GM13976 (cell line): ENCODE measurements around the gene DPYSL4.

Source experiments
- DNase-seq: peaks from one replicate; pipeline ENCODE4 v3.0.0; 2012; ENCODE audit warnings: low spot score
- in situ Hi-C: fragments of 300-500 bp; cut with MboI; formaldehyde crosslinking; loops from one replicate; pipeline ENCODE4 v1.12.0; 2022; ENCODE audit warnings: low sequenced_read_pairs, mixed read lengths, inconsistent platforms; ENCODE audit not compliant: unreplicated experiment
- TF ChIP-seq, protein P1 (sequence below): IDR thresholded peaks from 2 replicates; pipeline ENCODE4 v1.5.1; 2012; ENCODE audit warnings: borderline replicate concordance, mild to moderate bottlenecking; ENCODE audit not compliant: insufficient read depth; ENCODE audit errors: extremely low read depth, missing control alignments, control extremely low read depth

Gene DPYSL4

DNA sequence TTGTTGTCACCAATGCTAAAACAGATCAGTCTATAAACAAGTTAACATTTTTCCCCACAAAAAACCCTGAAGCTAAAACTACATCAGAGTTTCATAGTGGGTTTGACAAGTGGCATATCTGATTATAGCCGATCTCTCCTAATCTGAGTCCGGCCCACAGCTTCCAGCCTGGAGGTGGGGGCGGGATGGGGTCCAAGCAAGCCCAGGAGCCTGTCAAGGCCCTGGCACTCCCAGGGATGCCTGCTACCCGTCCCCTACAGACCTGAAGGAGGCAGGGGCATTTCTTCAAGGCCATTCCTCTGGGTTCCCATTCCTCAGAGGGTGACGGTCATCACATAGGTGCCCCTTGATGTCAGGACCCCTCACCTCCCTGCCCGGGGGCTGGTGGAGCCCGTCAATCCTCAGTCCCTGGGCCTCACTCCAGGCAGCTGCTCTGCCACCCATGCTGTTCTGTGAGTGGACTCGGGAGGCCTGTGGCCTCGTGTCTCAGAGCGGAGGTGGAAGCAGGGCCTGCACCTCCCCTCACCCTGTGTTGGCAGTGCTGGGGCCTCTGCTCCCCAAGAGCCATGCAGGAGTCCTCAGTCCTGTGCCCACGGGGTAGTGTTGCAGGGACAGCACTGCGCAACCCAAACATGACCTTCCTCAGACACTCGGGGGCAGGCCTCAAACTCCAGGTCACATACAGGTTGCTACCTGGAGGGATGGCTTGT is 8.8 kb downstream of the DPYSL4 start:
- TF ChIP-seq, protein P1, sequence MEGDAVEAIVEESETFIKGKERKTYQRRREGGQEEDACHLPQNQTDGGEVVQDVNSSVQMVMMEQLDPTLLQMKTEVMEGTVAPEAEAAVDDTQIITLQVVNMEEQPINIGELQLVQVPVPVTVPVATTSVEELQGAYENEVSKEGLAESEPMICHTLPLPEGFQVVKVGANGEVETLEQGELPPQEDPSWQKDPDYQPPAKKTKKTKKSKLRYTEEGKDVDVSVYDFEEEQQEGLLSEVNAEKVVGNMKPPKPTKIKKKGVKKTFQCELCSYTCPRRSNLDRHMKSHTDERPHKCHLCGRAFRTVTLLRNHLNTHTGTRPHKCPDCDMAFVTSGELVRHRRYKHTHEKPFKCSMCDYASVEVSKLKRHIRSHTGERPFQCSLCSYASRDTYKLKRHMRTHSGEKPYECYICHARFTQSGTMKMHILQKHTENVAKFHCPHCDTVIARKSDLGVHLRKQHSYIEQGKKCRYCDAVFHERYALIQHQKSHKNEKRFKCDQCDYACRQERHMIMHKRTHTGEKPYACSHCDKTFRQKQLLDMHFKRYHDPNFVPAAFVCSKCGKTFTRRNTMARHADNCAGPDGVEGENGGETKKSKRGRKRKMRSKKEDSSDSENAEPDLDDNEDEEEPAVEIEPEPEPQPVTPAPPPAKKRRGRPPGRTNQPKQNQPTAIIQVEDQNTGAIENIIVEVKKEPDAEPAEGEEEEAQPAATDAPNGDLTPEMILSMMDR, result no peak
- in situ Hi-C loops, result no loop called here
- DNase-seq, result no peak

DNA sequence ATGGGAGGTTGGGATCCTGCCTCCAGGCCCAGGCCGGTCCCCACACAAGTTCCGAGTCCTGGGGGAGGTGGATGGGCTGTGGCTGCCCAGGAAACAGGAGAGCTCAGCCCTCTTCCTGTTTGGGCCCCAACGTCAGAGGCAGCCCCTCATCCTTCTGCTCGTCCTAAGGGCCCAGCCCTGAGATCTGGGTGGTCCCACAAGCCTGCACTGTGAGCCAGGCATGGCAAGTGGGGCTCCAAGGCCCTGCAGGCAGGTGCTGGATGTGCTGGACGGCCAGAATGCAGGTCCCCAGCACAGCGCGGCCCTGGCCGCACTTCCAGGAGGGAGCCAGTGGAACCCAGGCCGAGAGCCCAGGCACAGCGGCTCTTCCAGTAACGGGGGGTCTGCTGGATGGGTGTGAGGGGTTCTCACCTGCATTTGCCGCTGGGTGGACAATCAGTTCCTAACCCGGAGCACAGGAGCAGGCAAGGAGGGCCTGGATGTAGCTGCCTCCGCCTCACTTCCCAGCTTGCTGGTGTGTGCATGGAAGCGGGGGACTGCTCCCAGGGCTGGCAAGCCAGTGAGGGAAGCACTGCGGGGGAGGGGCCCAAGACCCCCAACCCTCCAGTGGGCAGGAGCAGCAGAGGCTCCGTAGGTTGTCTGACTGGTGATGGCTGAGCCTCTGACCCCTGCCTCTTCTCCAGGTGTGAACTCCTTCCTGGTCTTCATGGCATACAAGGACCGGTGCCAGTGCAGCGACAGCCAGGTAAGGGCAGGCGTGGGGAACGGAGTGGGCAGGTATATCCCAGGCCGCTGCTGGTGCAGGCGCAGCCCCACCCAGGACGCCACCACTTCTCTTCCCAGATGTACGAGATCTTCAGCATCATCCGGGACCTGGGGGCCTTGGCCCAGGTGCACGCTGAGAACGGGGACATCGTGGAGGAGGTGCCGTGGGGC is 9.7 kb downstream of the DPYSL4 start:
- no peak for DNase-seq
- TF ChIP-seq, protein P1, result no peak
- in situ Hi-C loops, result no loop called here

DNA sequence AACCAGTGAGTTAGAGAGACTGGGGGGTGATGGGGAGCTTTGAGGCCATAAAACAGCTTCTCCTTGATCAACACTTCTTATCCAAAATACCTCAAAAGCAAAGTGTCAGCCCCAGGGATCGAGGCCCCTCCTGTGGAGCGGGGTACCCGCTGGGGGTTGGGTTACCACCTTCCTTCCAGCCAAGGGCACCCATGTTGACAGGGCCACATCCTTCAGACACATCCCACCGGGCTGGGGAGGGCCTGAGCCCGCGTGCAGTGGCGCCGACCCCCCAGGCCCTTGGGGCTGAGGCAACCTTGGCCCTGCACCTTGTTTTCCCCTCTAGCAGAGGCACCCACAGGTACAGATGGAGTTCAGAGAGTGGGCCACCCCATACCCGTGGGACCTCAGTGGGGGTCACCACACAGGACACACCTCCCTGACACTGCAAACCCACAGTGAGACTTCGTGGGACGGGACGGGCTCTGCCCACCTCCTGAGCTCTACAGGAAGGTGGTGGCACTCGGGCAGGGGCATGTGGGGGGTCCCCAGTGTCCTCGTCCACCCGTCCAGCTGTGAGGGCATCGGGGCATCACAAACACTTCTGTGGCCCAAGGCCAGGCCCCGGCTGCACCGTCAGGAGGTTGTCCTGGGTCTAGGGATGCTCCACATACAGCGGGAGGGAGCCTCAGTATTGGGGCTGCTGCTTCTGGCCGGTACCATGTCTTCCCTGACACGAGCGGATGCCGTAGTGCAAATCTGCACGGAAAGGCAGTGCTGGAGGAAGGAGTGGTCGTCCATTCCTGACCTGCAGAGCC is 10.7 kb downstream of the DPYSL4 start:
- TF ChIP-seq, protein P1, result no peak
- in situ Hi-C loops, result no loop called here
- DNase-seq, result no peak

DNA sequence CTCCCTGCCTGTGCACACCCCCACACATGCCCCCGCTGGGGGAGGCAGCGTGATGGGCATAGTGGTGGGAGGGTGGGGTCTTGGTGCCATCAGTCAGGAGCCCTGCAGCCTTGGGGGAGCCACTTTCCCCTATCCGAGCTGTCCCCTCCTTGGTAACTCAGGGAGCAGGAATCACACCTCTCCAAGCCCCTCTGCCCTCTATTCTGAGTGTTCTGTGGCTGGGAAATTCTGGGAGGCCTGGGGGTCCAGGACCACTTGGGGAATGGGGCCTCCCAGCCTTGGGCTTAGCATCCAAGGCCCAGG is 11.3 kb downstream of the DPYSL4 start:
- in situ Hi-C loops, result no loop called here
- no peak for DNase-seq

DNA sequence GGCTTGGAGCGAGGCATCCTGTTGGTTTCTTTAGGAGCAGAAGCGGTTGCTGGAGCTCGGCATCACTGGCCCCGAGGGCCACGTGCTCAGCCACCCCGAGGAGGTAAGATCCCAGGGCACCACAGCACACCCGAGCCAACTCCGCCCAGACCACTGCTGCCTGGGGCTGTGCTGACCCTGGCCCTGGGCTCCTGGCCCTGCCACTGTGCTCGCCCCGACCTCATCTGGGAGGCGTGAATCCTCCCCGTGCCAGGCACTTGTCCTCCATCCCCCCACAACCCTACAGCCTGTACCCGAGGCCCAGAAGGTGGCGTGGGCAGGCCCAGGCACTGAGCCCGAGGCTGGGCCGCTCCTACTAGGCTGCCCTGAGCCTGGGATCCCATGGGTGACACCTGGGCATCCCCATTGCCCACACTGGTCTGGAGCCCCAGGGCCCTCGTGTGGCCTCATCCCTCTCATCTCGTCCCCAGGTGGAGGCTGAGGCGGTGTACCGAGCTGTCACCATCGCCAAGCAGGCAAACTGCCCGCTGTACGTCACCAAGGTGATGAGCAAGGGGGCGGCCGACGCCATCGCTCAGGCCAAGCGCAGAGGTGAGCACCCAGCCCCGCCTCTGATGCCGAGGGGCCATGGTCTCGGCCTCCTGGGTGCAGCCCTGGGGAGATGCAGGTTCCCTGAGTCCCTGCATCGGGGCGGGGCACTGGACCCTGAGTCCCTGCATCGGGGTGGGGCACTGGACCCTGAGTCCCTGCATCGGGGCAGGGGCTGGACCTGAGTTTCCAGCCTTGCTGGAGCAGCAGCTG is 11.8 kb downstream of the DPYSL4 start:
- no peak for DNase-seq
- TF ChIP-seq, protein P1, result no peak
- in situ Hi-C loops, result no loop called here

More for the DNA sequence above, 11.3 kb downstream of the DPYSL4 start:
- TF ChIP-seq, protein P1, result no peak
